Measurements from ENCODE around the gene NHERF2.

DNA sequence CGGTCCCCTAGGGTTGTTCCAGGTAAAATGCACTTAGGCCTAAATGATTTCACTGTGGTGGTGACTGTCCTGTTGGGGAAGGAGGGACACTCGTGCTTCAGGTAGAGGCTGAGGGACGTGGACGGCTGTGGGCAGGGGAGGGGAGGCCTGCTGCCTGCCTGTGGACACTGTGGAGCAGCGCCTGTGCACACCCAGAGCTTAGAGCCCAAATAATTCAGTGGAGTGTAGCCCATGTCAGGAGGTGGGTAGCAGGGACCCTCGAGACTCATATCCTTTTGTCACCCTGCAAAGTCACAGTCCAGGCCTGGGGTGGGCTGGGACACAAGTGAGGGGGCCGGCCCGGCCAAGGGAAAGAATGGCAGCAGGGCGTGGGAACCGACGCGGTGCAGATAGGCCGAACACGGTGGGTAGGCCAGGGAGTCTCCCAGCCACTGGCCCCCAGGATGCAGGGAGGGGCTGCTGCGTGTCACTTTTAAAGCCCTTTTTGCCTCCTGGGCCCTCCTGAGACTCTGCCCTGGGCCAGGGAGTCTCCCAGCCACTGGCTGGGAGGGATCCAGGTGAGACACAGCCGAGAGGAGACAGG, 733 bp upstream of the NHERF2 start:
- TF ChIP-seq, protein P1, sequence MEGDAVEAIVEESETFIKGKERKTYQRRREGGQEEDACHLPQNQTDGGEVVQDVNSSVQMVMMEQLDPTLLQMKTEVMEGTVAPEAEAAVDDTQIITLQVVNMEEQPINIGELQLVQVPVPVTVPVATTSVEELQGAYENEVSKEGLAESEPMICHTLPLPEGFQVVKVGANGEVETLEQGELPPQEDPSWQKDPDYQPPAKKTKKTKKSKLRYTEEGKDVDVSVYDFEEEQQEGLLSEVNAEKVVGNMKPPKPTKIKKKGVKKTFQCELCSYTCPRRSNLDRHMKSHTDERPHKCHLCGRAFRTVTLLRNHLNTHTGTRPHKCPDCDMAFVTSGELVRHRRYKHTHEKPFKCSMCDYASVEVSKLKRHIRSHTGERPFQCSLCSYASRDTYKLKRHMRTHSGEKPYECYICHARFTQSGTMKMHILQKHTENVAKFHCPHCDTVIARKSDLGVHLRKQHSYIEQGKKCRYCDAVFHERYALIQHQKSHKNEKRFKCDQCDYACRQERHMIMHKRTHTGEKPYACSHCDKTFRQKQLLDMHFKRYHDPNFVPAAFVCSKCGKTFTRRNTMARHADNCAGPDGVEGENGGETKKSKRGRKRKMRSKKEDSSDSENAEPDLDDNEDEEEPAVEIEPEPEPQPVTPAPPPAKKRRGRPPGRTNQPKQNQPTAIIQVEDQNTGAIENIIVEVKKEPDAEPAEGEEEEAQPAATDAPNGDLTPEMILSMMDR (IDR thresholded peaks at IDR 0.05; ENCODE audit: low read depth, low read length): no peak
- TF ChIP-seq POLR2A (IDR thresholded peaks at IDR 0.05; ENCODE audit: extremely low read depth, insufficient read length) (no peak), MYC (IDR thresholded peaks at IDR 0.05; ENCODE audit: low read depth, low read length) (no peak)
- TF ChIP-seq, protein P2, sequence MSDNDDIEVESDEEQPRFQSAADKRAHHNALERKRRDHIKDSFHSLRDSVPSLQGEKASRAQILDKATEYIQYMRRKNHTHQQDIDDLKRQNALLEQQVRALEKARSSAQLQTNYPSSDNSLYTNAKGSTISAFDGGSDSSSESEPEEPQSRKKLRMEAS (IDR thresholded peaks at IDR 0.05; ENCODE audit: low read depth, low read length): no peak

All from NB4 (cell line).